Measurements from ENCODE around the gene CARMIL3.

Gene CARMIL3

DNA sequence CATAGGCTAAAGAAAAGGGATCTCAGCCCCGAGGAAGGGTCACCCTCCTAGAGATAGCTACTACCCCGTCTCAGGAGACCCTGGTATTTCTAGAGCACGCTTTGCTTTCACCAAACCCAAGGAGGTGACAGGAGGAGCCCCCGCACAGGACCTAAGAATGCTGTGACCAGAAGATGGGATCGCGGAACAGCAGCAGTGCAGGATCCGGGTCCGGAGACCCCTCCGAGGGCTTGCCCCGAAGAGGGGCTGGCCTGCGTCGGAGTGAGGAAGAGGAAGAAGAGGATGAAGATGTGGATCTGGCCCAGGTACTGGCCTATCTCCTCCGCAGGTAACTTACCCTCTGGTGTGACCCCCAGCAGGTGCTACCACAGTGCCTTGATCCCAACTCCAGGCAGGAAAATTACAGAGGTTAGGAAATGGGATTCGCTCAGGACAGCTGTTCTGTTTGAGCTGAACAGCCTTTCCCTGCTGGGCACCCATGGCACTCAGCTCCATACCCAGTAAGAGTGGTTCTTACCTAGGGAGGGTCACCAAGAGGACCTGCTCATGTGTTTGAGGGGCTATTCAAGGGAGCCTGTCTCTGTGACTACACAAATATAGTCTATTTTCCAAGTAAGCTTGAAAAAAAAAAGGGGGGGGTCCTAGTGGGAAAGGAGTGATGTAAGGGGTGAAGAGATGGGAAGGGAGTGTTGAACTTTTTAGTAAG, 63.8 kb downstream of the CARMIL3 start:
- DNase-seq (ENCODE audit: low read depth): no peak

DNA sequence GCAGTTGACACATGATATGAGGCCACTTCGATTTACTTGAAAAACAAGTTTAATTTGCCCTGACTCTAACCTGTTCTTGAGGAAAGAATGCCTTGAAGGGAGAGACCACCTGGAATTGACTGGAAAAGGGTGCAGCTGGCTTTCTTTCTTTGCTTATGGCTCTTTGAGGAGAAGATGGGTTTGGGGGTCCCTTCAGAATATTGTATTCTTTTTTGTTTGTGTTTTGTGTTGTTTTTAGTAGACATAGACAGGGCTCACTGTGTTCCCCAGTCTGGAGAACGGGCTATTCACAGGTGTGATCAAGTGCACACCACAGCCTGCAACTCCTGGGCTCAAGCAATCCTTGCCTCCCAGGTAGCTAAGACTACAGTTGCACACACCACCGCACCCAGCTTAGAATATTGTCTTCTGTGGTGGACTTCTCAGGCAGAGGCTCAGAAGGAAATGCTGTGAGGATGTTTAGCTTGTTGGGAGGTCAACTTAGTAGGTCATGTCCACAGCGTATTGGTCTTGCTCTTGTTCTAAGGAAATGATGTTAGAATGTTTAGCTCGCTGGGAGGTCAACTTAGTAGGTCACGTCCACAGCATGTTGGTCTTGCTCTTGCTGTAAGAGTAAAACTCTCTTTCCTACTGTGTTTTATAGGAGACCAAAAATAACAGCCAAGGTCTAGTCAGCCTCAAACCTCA, 64.5 kb downstream of the CARMIL3 start:
- DNase-seq (ENCODE audit: low read depth): no peak

DNA sequence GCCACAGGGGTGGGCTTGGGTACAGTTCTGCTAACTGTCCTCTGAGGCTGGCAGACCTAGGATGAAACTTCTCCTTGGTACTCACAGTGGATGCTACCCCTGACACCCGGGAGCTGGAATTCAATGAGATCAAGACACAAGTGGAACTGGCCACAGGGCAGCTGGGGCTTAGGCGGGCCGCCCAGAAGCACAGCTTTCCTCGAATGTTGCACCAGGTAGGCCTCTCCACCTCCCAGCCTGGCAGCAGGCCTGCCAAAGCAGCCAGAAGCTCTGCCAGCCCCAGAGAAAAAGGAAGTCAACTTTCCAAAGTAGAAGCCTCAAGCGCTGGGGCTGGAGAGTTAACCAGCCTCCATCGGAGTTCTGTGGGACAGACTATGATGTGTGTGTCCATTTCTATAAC, 65.4 kb downstream of the CARMIL3 start:
- no peak for DNase-seq (ENCODE audit: low read depth)
